Measurements from ENCODE around the gene CASP14. TPM values are rescaled to one million over a fixed set of nuclear protein-coding genes. Genes with fewer than 3 reads are reported as not detected.
"Not testable (repeated sequence)": the region's sequence is repeated elsewhere in the genome, so short reads cannot be mapped to it uniquely, and the experiment has no call there.

CASP14 gene
- total and polyA plus RNA-seq, 10 of the 15 experiments (the other 5 are each of a cell fraction or from before 2014, with no cell fraction given), result 0.06 to 0.40 (median 0.13) TPM; not detected in 2

GRCh38 chr19:15062036-15062435 lies 12.8 kb downstream of the CASP14 start (continued):
- TF ChIP-seq ZNF592 (IDR thresholded peaks at IDR 0.05) (no peak), CREB1 (IDR thresholded peaks at IDR 0.05; ENCODE audit: low read depth) (no peak), STAT3 (IDR thresholded peaks at IDR 0.05; ENCODE audit: low read depth, low read length) (no peak), ZZZ3 (IDR thresholded peaks at IDR 0.05; ENCODE audit: control insufficient read depth, insufficient read length, low read depth) (no peak)

- H4K20me1 ChIP-seq (ENCODE audit: control insufficient read depth, insufficient read depth); H3K4me3 ChIP-seq; RAD21 ChIA-PET (ENCODE audit: unreplicated experiment); H3K4me1 ChIP-seq (ENCODE audit: control insufficient read depth, insufficient read depth, low read length); H3K36me3 ChIP-seq (ENCODE audit: control insufficient read depth in 2 of 2, insufficient read depth in 2 of 2, low read length in 1 of 2); intact Hi-C loops (cut with micrococcal nuclease; ENCODE audit: unreplicated experiment); in situ Hi-C loops (cut with MboI); H3K9me3 ChIP-seq (replicated peaks; ENCODE audit: control insufficient read depth, insufficient read depth, low read length); H3K9ac ChIP-seq (ENCODE audit: control insufficient read depth, insufficient read depth, low read length); H2AFZ ChIP-seq (ENCODE audit: control insufficient read depth, low read depth, low read length); H3K4me2 ChIP-seq (ENCODE audit: control insufficient read depth, insufficient read depth); H3K27me3 ChIP-seq (replicated peaks in 1 of 2; ENCODE audit: control insufficient read depth in 2 of 2, insufficient read depth in 2 of 2, low read length in 1 of 2); DNase-seq (ENCODE audit: low read depth, low spot score); BruUV-seq (replicated peaks); H3K27ac ChIP-seq (ENCODE audit: control insufficient read depth, insufficient read depth); H3K79me2 ChIP-seq (ENCODE audit: control insufficient read depth, insufficient read depth, low read length); CTCF ChIA-PET; FAIRE-seq; POLR2A ChIA-PET; ATAC-seq: not testable (repeated sequence)
- WGBS (ENCODE audit: insufficient coverage, insufficient replicate concordance, low lambda C conversion rate, missing lambda C conversion rate), result 1% methylated on average over 4 of the region's 4 CpGs
- SMC1A ChIA-PET (ENCODE audit: uncharacterized antibody, unreplicated experiment), result interaction anchor here (0.8 kb wide), 1 partner anchor 12 kb away, joined by 3 read pairs; no protein-coding TSS in a partner anchor
Observed at GRCh38 chr19:15070386-15070785, 21.1 kb downstream of the CASP14 start.

Data from GM12878 (cell line).